Nucleus accumbens (tissue), 56 donors: ENCODE results near the gene HS3ST5.
"Not testable (repeated sequence)": the region's sequence is repeated elsewhere in the genome, so short reads cannot be mapped to it uniquely, and the experiment has no call there.

Source experiments
- DNase-seq, 56 donors: peaks; one replicate each; lab custom pipeline; 2025; lab: John Stamatoyannopoulos, UW

HS3ST5 gene

GRCh38 chr6:114342086-114342825 lies 567 bp downstream of the HS3ST5 start:
- peak in 51 of 56 donors; percentile 2 to 85 (median 62) for DNase-seq

- no peak for DNase-seq
Observed at GRCh38 chr6:114339706-114340105, 3.1 kb downstream of the HS3ST5 start.

- no peak for DNase-seq
Observed at GRCh38 chr6:114334237-114334636, 8.6 kb downstream of the HS3ST5 start.

- DNase-seq = no peak
Observed at GRCh38 chr6:114327074-114327473, 15.7 kb downstream of the HS3ST5 start.

GRCh38 chr6:114323784-114324183 lies 19.0 kb downstream of the HS3ST5 start:
- DNase-seq = no peak

GRCh38 chr6:114319749-114320148 lies 23.1 kb downstream of the HS3ST5 start:
- DNase-seq = no peak

GRCh38 chr6:114315831-114316595 lies 26.8 kb downstream of the HS3ST5 start:
- no peak for DNase-seq

- not testable (repeated sequence) for DNase-seq
Observed at GRCh38 chr6:114313816-114314215, 29.0 kb downstream of the HS3ST5 start.

GRCh38 chr6:114312931-114313330 lies 29.9 kb downstream of the HS3ST5 start:
- DNase-seq = no peak

GRCh38 chr6:114310053-114310452 lies 32.8 kb downstream of the HS3ST5 start:
- DNase-seq = no peak

GRCh38 chr6:114304304-114304887 lies 38.4 kb downstream of the HS3ST5 start:
- DNase-seq = no peak

- no peak for DNase-seq
Observed at GRCh38 chr6:114301596-114302219, 41.1 kb downstream of the HS3ST5 start.

GRCh38 chr6:114297135-114297534 lies 45.7 kb downstream of the HS3ST5 start:
- no peak for DNase-seq

GRCh38 chr6:114292431-114292830 lies 50.4 kb downstream of the HS3ST5 start:
- no peak for DNase-seq

- no peak for DNase-seq
Observed at GRCh38 chr6:114291428-114291827, 51.4 kb downstream of the HS3ST5 start.

GRCh38 chr6:114290864-114291263 lies 52.0 kb downstream of the HS3ST5 start:
- no peak for DNase-seq

- DNase-seq = no peak
Observed at GRCh38 chr6:114288701-114289495, 53.9 kb downstream of the HS3ST5 start.

- DNase-seq = no peak
Observed at GRCh38 chr6:114287461-114287860, 55.4 kb downstream of the HS3ST5 start.

GRCh38 chr6:114286211-114286610 lies 56.6 kb downstream of the HS3ST5 start:
- no peak for DNase-seq

- no peak for DNase-seq
Observed at GRCh38 chr6:114284281-114284680, 58.5 kb downstream of the HS3ST5 start.
